ENCODE data around the gene MUC6. TPM values are rescaled to one million over a fixed set of nuclear protein-coding genes. Genes with fewer than 3 reads are reported as not detected.

MUC6 gene
- polyA plus RNA-seq, 1 of the 3 experiments (the other 2 are of a cell fraction): not detected

GRCh38 chr11:972523-973211 lies 63.9 kb downstream of the MUC6 start:
- H2AFZ ChIP-seq (ENCODE audit: low read depth): no peak overlapping the region
- WGBS (ENCODE audit: low lambda C conversion rate): 97% methylated on average over 22 of the region's 26 CpGs
- peaks cover 9% of the 10 kb centered on the region; the same call in 1 of the 2 replicates for H4K20me1 ChIP-seq (ENCODE audit: insufficient read depth)
- H3K27ac ChIP-seq (ENCODE audit: low read depth in 2 of 2, low read length in 1 of 2): no peak overlapping the region
- no peak for DNase-seq
- H3K36me3 ChIP-seq (replicated peaks in 1 of 2; ENCODE audit: control insufficient read depth in 1 of 2, insufficient read depth in 2 of 2, low read length in 1 of 2): peaks cover 0 to 42% of the 10 kb centered on the region in 2 experiments
- H3F3A ChIP-seq (replicated peaks; ENCODE audit: insufficient read depth): no peaks in the 10 kb centered on the region
- H3K27me3 ChIP-seq (ENCODE audit: insufficient read depth): no peaks in the 10 kb centered on the region
- ChIA-PET CTCF (interaction anchor here (0.9 to 1.9 kb wide), 3 partner anchors 18 to 47 kb away, joined by 3 to 4 read pairs (median 4); no protein-coding TSS in a partner anchor), POLR2A (no interaction called here)
- TF ChIP-seq EZH2phosphoT487 (IDR thresholded peaks at IDR 0.05; ENCODE audit: borderline replicate concordance, low read depth) (no peak), ZBTB33 (IDR thresholded peaks at IDR 0.05; ENCODE audit: borderline replicate concordance, low read depth) (no peak), FOSL2 (IDR thresholded peaks at IDR 0.05; ENCODE audit: borderline replicate concordance, low read depth) (no peak), IRF3 (IDR thresholded peaks at IDR 0.05; ENCODE audit: low read depth, low read length) (no peak), REST (IDR thresholded peaks at IDR 0.05; ENCODE audit: low read depth, low read length) (no peak), RXRA (IDR thresholded peaks at IDR 0.05; ENCODE audit: borderline replicate concordance, low read depth) (no peak), RCOR1 (IDR thresholded peaks at IDR 0.05; ENCODE audit: low read length) (no peak), MAX (IDR thresholded peaks at IDR 0.05; ENCODE audit: low read depth) (no peak), CTCF (IDR thresholded peaks at IDR 0.05) (no peak)
- H3K9ac ChIP-seq: no peak overlapping the region
- H3K9me3 ChIP-seq: no peaks in the 10 kb centered on the region
- no peak overlapping the region for H3K4me3 ChIP-seq (ENCODE audit: low read depth in 2 of 2, low read length in 1 of 2)
- H3K4me2 ChIP-seq: no peak overlapping the region
- H3K9me2 ChIP-seq: no peaks in the 10 kb centered on the region
- H3K79me2 ChIP-seq (ENCODE audit: insufficient read depth): peaks cover 16% of the 10 kb centered on the region
- peaks cover 0 to 21% of the 10 kb centered on the region in 2 experiments; a peak in 1 of 4 replicates for H3K4me1 ChIP-seq (ENCODE audit: control insufficient read depth in 1 of 2, insufficient read depth in 2 of 2, low read depth in 1 of 2, low read length in 1 of 2)

All from SK-N-SH (cell line).